CD4-positive, CD25-positive, alpha-beta regulatory T cell (primary cell): ENCODE measurements around the gene NPY4R2. TPM values are rescaled to one million over a fixed set of nuclear protein-coding genes. Genes with fewer than 3 reads are reported as not detected.

Source experiments
- polyA plus RNA-seq, 4 donors: library from polyadenylated mRNA; unstranded; fragments of 300-500 nt; fragmentation: Illumina TruSeq; gene quantifications; one replicate each; pipeline ENCODE4 v1.2.3, GENCODE V29; 2021
- total RNA-seq: library from RNA; stranded (reverse); gene quantifications from one replicate; pipeline ENCODE4 v1.2.3, GENCODE V29; 2022

NPY4R2 gene
- total and polyA plus RNA-seq, 5 donors from 2014 or later: not detected

Other genes starting within 250 kb of the NPY4R2 start
- gene SYT15B, start 155.1 kb upstream of the NPY4R2 start, total RNA-seq: 0.15 TPM
- gene SYT15B, start 155.1 kb upstream of the NPY4R2 start, polyA plus RNA-seq: not detected
- gene FAM25C, start 81.1 kb downstream of the NPY4R2 start, total RNA-seq: not detected
- not detected for gene FAM25C, start 81.1 kb downstream of the NPY4R2 start, polyA plus RNA-seq